ENCODE measurements around the gene PSORS1C2.

- no peak for TF ChIP-seq CTCF (conservative IDR thresholded peaks at IDR 0.05)
- no peak for TF ChIP-seq EZH2 (IDR thresholded peaks at IDR 0.05; ENCODE audit: low read depth)
Measured at GRCh38 chr6:31110825-31111582, 27.9 kb downstream of the PSORS1C2 start.

All from PC-9 (cell line).